Right hindlimb (tissue), 1 donor: ENCODE measurements around the gene ABCC12.
A peak's percentile ranks its signal among the peaks of the same experiment; 100 is the strongest.

ENCODE experiments used
- DNase-seq: peaks from one replicate; pipeline ENCODE4 v3.0.0-alpha.2; 2018

Gene ABCC12

GRCh38 chr16:48131201-48131935, 24.4 kb downstream of the ABCC12 start:
- no peak for DNase-seq

- no peak for DNase-seq
These were observed 25.9 kb downstream of the ABCC12 start for GRCh38 chr16:48129926-48130325.

- no peak for DNase-seq
These were observed 27.0 kb downstream of the ABCC12 start for GRCh38 chr16:48128769-48129168.

GRCh38 chr16:48126801-48127644, 28.8 kb downstream of the ABCC12 start:
- DNase-seq = no peak

GRCh38 chr16:48125888-48126287, 29.9 kb downstream of the ABCC12 start:
- DNase-seq = peak; percentile 30

GRCh38 chr16:48124266-48124665, 31.5 kb downstream of the ABCC12 start:
- DNase-seq = no peak

- no peak for DNase-seq
These were observed 32.5 kb downstream of the ABCC12 start for GRCh38 chr16:48123104-48123788.

GRCh38 chr16:48121276-48121675, 34.5 kb downstream of the ABCC12 start:
- no peak for DNase-seq

GRCh38 chr16:48118841-48119240, 37.0 kb downstream of the ABCC12 start:
- DNase-seq = no peak

- DNase-seq = peak; percentile 36
These were observed 38.3 kb downstream of the ABCC12 start for GRCh38 chr16:48117217-48118105.

GRCh38 chr16:48115299-48115698, 40.5 kb downstream of the ABCC12 start:
- DNase-seq = no peak

- DNase-seq = no peak
These were observed 41.4 kb downstream of the ABCC12 start for GRCh38 chr16:48114410-48114809.

GRCh38 chr16:48113471-48113870, 42.3 kb downstream of the ABCC12 start:
- DNase-seq = no peak

GRCh38 chr16:48113001-48113400, 42.8 kb downstream of the ABCC12 start:
- no peak for DNase-seq

GRCh38 chr16:48112600-48112999, 43.2 kb downstream of the ABCC12 start:
- no peak for DNase-seq

- DNase-seq = no peak
These were observed 44.8 kb downstream of the ABCC12 start for GRCh38 chr16:48110982-48111381.

GRCh38 chr16:48110000-48110399, 45.8 kb downstream of the ABCC12 start:
- no peak for DNase-seq

GRCh38 chr16:48109475-48109874, 46.3 kb downstream of the ABCC12 start:
- no peak for DNase-seq

- DNase-seq = no peak
These were observed 49.3 kb downstream of the ABCC12 start for GRCh38 chr16:48106446-48106845.
